Measurements from ENCODE around the gene GRIN2A.

Gene GRIN2A

GRCh38 chr16:10031955-10032354, 150.3 kb downstream of the GRIN2A start:
- DNase-seq (ENCODE audit: low read depth): no peak

DNA sequence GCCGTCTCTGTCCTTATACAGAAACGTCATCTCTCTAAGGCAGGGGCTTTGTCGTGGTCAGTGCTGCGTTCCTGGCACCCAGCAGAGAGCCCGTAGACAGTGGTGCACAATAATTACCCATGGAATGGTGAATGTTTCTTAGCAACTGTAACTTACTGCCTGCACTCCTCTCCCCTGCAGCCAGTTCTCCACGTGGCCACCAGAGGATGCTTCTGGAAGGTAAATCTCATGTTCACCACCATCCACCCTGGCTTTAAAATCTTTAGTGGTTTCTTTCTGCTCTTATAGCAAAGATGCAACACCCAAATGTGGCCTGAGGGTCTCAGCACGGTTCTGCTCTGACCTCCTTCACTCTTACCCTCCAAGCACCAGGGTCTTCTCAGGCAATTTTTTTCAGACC, 150.8 kb downstream of the GRIN2A start:
- DNase-seq (ENCODE audit: low read depth): no peak

GRCh38 chr16:10028644-10029043, 153.6 kb downstream of the GRIN2A start:
- no peak for DNase-seq (ENCODE audit: low read depth)

- no peak for DNase-seq (ENCODE audit: low read depth)
Measured at GRCh38 chr16:10027553-10027952, 154.7 kb downstream of the GRIN2A start.

DNA sequence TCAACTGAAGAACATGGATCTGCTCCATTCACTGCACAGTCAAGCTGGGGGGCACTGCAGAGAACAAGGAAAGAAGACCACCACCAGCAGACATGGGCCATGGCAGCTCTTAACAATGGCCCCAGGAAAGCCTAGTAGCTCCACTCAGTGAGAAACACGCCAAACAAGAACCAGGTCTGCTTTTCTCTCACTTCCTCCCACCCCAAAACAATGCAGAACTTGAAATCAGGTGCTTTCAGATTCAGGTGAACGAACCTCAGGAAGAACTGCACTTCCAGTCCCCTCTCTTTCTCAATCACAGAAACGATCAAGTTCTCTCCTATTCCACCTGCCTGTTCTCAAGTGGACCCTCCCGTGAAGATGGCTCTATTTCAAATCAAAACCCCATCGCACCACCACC, 155.6 kb downstream of the GRIN2A start:
- no peak for DNase-seq (ENCODE audit: low read depth)

GRCh38 chr16:10022098-10022497, 160.1 kb downstream of the GRIN2A start:
- no peak for DNase-seq (ENCODE audit: low read depth)

DNA sequence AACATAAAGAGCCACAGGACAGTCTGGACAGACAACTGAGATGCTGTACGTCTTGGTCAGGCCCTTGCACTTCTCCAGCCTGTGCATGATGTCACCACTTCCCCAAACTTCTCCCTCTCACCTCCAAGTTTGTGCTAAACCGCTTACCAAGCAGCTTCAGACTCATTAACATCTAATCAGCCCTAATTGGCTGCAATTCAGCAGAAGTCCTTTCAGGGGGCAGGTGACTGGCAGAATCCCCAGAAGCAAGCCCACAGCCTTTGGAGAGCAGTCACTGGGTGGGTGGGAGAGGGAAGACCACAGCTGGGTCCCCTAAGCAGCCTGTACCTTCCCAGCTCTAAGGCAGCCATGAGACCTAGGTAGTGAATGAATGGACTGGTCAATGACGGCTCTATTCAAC, 161.4 kb downstream of the GRIN2A start:
- no peak for DNase-seq (ENCODE audit: low read depth)

DNA sequence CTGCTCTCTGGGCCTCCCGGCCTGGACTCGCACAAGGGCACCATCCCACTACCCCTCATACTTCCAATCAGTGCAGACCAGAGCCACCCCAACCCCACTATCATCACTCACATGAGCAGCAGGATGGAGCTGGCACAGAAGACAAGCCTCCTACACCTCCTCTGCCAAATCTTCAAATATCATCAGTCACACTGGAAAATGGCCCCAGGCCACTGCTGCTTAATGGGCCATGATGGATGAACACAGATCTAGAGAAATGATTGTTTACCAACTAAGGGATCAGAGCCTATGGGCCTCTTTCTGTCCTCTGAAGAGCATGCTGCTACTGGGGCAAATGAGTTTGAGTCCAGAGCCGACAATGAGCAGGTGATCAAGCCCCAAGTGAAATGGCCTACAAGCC, 165.5 kb downstream of the GRIN2A start:
- no peak for DNase-seq (ENCODE audit: low read depth)

- DNase-seq (ENCODE audit: low read depth): no peak
Measured at GRCh38 chr16:10015397-10015796, 166.8 kb downstream of the GRIN2A start.

DNA sequence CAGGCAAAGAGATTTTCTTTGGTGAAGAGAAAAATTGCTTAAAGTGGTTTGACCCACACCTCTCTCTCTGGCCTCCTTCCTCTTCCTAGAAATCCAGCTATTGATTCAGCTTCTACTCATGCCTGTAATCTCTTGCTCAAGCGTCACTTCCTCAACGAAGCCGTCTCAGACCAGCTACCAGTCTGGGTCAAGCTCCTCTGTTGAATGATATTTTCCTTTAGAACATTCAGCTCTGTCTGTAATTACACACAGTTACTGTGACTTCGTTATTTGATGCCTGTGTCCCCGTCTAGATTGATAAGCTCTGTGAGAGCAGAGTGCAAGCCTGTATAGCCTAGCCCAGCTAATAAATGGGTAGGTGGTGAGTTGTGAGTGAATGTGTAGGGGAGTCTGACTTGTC, 168.5 kb downstream of the GRIN2A start:
- DNase-seq (ENCODE audit: low read depth): no peak

DNA sequence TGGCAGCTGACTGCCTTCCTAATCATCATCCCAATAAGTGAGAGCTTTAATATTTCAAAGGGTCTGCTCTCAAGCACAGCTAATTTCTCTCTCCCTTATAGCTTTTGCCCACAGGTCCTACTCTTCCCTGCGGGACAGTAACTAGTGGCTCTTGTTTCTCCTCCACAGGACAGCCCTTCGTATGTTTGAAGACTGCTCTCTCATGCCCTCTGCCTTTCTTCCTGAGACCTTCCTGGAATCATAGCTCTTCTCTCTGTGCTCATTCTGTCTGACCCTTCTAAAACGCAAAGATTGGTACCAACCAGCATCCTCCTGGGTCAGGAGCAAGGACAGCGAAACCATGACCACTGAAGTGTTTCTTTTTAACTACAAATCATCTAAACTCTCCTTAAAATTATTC, 168.9 kb downstream of the GRIN2A start:
- no peak for DNase-seq (ENCODE audit: low read depth)

DNA sequence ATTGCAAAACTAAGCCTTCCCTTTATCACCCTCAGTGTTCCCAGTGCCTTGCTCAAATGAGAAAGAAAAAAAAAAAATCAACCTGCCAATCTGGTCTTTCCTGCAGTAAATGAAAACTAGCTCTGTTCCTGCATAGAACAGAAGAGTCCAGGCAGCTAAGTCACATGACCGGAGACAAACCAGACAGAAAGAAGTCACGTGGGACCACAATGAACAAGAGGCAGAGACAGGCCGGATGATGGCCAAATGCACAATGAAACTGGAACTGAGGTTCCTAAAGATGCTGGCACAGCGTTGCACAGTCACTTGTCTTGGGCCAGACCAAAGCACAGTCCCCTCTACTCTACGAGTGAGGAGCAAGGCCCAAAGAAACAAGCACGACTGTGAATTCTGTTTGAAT, 172.5 kb downstream of the GRIN2A start:
- DNase-seq (ENCODE audit: low read depth): no peak

DNA sequence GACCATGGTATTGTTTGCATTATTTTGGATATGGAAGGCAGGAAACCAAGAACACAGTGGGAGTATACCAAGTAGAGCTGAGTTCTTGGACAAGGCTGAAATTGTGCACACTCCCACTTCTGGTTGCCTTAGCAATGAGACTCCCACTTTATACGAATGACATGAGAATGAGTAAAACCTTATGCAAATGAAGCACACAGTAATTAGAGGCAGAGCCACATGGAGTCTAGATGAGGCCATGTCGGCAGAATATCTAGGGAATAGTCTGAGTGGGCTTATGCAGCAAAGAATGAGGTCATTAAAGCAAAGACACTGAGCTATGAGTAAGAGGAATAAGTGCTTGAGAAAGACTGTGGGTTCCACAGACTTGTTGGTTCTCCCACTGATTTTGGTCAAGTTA, 178.7 kb downstream of the GRIN2A start:
- DNase-seq (ENCODE audit: low read depth): peak; percentile 3

- no peak for DNase-seq (ENCODE audit: low read depth)
Measured at GRCh38 chr16:10001258-10001775, 180.9 kb downstream of the GRIN2A start.

DNA sequence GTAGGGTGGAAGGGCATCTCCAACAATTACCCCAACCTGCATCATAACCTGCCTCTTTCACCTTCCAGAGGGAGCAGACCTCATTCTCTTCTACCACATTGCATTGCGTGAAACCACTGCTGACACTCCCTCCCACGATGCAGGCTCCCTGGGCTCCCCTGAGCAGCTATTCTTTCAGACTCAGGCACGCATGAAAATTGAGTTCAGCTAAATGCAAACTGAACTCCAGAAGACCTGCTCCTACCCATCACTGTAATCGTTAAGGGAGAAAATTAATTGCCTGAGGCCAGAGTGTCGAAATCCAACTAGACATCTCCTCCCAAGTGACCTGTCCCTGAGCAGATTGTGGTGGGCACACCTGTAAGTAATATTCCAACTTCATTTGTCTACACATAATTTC, 186.0 kb downstream of the GRIN2A start:
- no peak for DNase-seq (ENCODE audit: low read depth)

DNA sequence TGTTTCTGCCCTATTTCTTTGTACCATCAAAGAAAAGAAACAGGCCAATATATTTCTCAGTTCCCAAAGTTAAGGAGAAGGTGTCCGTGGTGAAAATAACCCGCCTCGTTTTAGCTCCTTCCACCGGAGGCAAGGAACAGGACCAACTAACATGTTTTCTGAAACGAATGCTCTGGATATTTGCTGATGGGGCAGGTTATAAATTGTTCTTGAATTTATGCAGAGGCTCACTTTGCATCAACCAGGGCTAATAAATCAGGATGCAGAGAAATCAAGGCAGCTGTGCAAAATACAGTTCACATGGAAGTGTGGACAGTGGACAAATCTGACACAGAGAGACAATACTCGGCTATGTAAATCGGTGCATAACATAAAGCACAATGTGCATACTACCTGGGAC, 189.8 kb downstream of the GRIN2A start:
- no peak for DNase-seq (ENCODE audit: low read depth)

DNA sequence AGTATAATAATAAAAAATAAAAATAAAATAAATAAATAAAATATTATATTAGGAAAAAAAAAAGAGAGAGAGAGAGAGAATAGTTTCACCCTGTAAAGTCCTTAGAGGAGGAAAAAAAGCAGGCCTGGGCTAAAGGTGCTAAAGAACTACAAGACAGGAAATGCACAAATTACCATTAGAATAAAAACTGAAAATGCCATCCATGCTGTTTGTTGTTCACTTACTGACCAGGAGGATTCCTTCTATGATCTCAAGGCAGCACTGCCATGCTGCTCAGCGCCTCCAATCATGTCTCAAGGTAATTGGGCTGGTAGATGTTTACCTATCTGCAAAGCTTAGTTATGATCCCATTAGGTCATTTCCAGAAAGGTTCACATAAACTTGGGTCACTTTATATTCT, 201.2 kb downstream of the GRIN2A start:
- DNase-seq (ENCODE audit: low read depth): no peak

DNA sequence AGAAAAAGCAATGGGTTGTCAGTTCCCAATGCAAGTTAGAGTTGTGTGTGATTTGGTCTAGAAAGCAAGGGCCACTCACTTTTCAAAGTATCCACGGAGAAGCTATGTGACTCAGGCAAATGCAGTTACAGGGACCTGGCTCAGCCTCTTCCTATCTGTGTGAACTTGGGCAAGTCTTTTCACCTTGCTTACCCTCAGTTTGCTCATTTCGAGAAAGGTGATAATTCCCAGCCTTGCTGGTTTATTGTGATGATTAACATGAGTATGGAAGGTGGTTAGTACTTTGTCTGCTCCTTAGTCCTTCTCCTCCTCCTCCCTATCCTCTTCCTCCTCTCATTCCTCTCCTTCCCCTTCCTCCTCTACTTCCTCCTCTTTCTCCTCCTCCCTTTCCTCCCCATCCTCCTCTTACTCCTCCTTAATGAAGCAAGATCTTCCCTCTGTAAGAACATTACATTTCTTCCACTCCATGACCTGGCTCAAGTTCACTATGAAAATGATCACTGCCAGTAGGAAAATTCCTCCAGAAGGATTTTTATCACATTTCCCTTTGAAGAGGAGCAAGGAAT, 204.0 kb downstream of the GRIN2A start:
- no peak for DNase-seq (ENCODE audit: low read depth)

- no peak for DNase-seq (ENCODE audit: low read depth)
Measured at GRCh38 chr16:9977333-9977897, 204.8 kb downstream of the GRIN2A start.

DNA sequence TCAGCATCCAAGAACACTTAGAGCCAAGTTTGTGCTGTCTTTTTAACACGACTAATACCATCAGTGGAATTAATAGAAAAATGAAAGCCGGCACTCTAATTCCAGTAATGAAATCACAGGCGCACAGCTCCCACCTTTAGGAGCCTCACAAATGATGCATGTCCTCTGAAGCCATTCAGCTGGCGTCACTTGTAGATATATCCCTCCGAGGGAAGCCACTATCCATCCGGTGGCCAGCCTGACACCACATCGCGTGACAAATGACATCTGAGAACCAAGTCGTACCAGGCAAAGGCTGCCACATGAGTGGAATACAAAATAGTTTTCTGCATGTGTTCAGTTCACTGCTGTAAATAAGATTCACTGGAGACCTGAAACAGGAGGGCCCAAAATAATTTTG, 205.6 kb downstream of the GRIN2A start:
- no peak for DNase-seq (ENCODE audit: low read depth)

- DNase-seq (ENCODE audit: low read depth): no peak
Measured at GRCh38 chr16:9971907-9972306, 210.3 kb downstream of the GRIN2A start.

DNA sequence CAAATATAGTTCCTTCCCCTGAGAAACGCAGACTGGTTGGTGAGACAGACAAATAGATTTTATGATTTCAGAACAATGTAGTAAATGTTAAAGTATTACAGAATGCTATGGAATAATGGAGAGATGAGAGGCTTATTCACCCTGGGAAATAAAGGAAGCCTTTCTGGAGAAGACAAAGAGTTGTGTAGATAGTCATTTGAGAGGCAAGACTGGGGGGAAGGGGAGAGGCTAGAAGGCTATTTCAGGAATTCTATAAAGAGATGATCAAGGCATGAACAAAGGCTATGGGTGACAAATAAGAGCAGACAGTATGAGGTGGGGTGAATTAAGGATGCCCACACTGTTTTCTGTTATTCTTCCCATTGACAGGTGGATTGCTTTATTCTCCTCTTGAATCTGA, 211.4 kb downstream of the GRIN2A start:
- DNase-seq (ENCODE audit: low read depth): no peak

GRCh38 chr16:9970244-9970643, 212.0 kb downstream of the GRIN2A start:
- no peak for DNase-seq (ENCODE audit: low read depth)

- DNase-seq (ENCODE audit: low read depth): no peak
Measured at GRCh38 chr16:9969580-9969979, 212.6 kb downstream of the GRIN2A start.

Measured in stromal cell of bone marrow (primary cell).